AML-193 (cell line): ENCODE measurements around the gene FAM149B1.

Experiments
- DNase-seq, 2 experiments: peaks; one replicate each; lab custom pipeline; 2025; lab: John Stamatoyannopoulos, UW

FAM149B1 gene

GRCh38 chr10:73281097-73281496 is 113.2 kb downstream of the FAM149B1 start:
- no peak for DNase-seq

GRCh38 chr10:73287441-73287840 is 119.5 kb downstream of the FAM149B1 start:
- DNase-seq, result peak; percentile 5 to 15

- DNase-seq, result no peak
Observed at GRCh38 chr10:73289958-73290357, 122.0 kb downstream of the FAM149B1 start.

- no peak for DNase-seq
Observed at GRCh38 chr10:73293461-73293860, 125.5 kb downstream of the FAM149B1 start.
